Endothelial cell of umbilical vein (primary cell): ENCODE results near the gene GET4. TPM values are rescaled to one million over a fixed set of nuclear protein-coding genes. Genes with fewer than 3 reads are reported as not detected.

Source experiments
- BruUV-seq: library from RNA; stranded (reverse); fragments of 400-500 nt; replicated peaks from 2 replicates; lab custom pipeline; 2021; lab: Mats Ljungman, UMichigan
- CTCF ChIA-PET: fragments of 300-600, 350-600 bp; sonication (Branson Sonifier 250); formaldehyde crosslinking; loops from one replicate; lab custom pipeline; 2021; ENCODE audit warnings: antibody characterized with exemption, inconsistent platforms; lab: Charles Lee
- POLR2A ChIA-PET: fragments of 300-600, 350-600 bp; sonication (Branson Sonifier 250); formaldehyde crosslinking; loops from one replicate; lab custom pipeline; 2021; ENCODE audit warnings: antibody characterized with exemption, inconsistent platforms; lab: Charles Lee
- DNase-seq: peaks from one replicate; pipeline ENCODE4 v3.0.0-alpha.2; 2011; ENCODE audit warnings: low read depth, low spot score
- FAIRE-seq: peaks from 2 replicates; lab custom pipeline; 2011; peaks lifted over from hg19 to GRCh38; lab: Jason Lieb, UNC
- H2AFZ ChIP-seq: 2 replicates; pipeline ENCODE4 v1.6.0; 2012; ENCODE audit warnings: low read depth, low read length, control low read depth, inconsistent platforms
- H3K27ac ChIP-seq: 2 replicates; pipeline ENCODE4 v1.5.1; 2011; ENCODE audit warnings: low read depth, mild to moderate bottlenecking, control low read depth, low read length, moderate library complexity; ENCODE audit not compliant: insufficient read depth
- H3K27me3 ChIP-seq, 2 experiments: 2 replicates each; pipeline versions ENCODE4 v1.6.0 to v1.6.1; 2011; ENCODE audit warnings: low read length in 2 of 2, mixed read lengths in 1 of 2; ENCODE audit not compliant: control insufficient read depth in 2 of 2, insufficient read depth in 2 of 2
- H3K36me3 ChIP-seq, 2 experiments: 2 replicates in 1 of 2; 3 replicates in 1 of 2; pipeline ENCODE4 v1.5.1; 2011; ENCODE audit warnings: low read length in 2 of 2, mild to moderate bottlenecking in 1 of 2, moderate library complexity in 1 of 2; ENCODE audit not compliant: control insufficient read depth in 2 of 2, insufficient read depth in 2 of 2; ENCODE audit errors: extremely low read depth in 1 of 2
- H3K4me1 ChIP-seq: 3 replicates; pipeline ENCODE4 v1.5.1; 2011; ENCODE audit warnings: mild to moderate bottlenecking, low read length; ENCODE audit not compliant: control insufficient read depth, insufficient read depth; ENCODE audit errors: extremely low read depth
- H3K4me2 ChIP-seq: 2 replicates; pipeline ENCODE4 v1.6.1; 2011; ENCODE audit warnings: low read length, control low read depth, mixed read lengths; ENCODE audit not compliant: insufficient read depth
- H3K4me3 ChIP-seq, 3 experiments: fragments of 200-600 bp in 1 of 3; sonication (generic), shearing (Covaris generic) in 1 of 3; replicated peaks in 1 of 3; 2 replicates each; pipeline ENCODE4 v1.5.1; 2011 to 2016; ENCODE audit warnings: control low read depth in 3 of 3, low read length in 3 of 3, mild to moderate bottlenecking in 2 of 3, inconsistent platforms in 1 of 3, low read depth in 1 of 3, moderate library complexity in 1 of 3; ENCODE audit not compliant: insufficient read depth in 1 of 3
- H3K79me2 ChIP-seq: 2 replicates; pipeline ENCODE4 v1.6.0; 2012; ENCODE audit warnings: low read length, inconsistent platforms; ENCODE audit not compliant: control insufficient read depth, insufficient read depth
- H3K9ac ChIP-seq: replicated peaks from 2 replicates; pipeline ENCODE3; 2011; ENCODE audit warnings: low read length, control low read depth; ENCODE audit not compliant: insufficient read depth; ENCODE audit errors: extremely low read depth
- H3K9me1 ChIP-seq: replicated peaks from 3 replicates; pipeline ENCODE4 v1.6.0; 2011; ENCODE audit warnings: mild to moderate bottlenecking, low read length; ENCODE audit not compliant: control insufficient read depth, insufficient read depth; ENCODE audit errors: extremely low read depth
- H3K9me3 ChIP-seq: replicated peaks from 2 replicates; pipeline ENCODE4 v1.5.1; 2012; ENCODE audit warnings: low read length, inconsistent platforms; ENCODE audit not compliant: control insufficient read depth, insufficient read depth
- H4K20me1 ChIP-seq: replicated peaks from 2 replicates; pipeline ENCODE3; 2011; ENCODE audit warnings: mild to moderate bottlenecking, low read length; ENCODE audit not compliant: control insufficient read depth, insufficient read depth; ENCODE audit errors: extremely low read depth
- EZH2 ChIP-seq: IDR thresholded peaks from 2 replicates; pipeline ENCODE4 v1.6.1; 2012; ENCODE audit warnings: borderline replicate concordance, low read depth, mild to moderate bottlenecking, moderate library complexity, low read length, inconsistent platforms; ENCODE audit not compliant: severe bottlenecking
- FOS ChIP-seq: IDR thresholded peaks from 2 replicates; pipeline ENCODE4 v1.6.1; 2011; ENCODE audit warnings: mild to moderate bottlenecking, low read length, moderate library complexity, borderline replicate concordance; ENCODE audit not compliant: insufficient read depth
- GATA2 ChIP-seq: IDR thresholded peaks from 2 replicates; pipeline ENCODE4 v1.7.0; 2011; ENCODE audit warnings: low read depth, mild to moderate bottlenecking, moderate library complexity, mixed read lengths, low read length; ENCODE audit not compliant: insufficient read length, insufficient read depth
- JUN ChIP-seq: IDR thresholded peaks from 2 replicates; pipeline ENCODE4 v1.6.1; 2011; ENCODE audit warnings: borderline replicate concordance, low read depth; ENCODE audit not compliant: insufficient read length, insufficient read depth
- MYC ChIP-seq: IDR thresholded peaks from one replicate; pipeline ENCODE4 v1.6.1; 2011; ENCODE audit warnings: mild to moderate bottlenecking, low read depth, low read length
- POLR2A ChIP-seq: IDR thresholded peaks from 2 replicates; pipeline ENCODE4 v1.6.1; 2012; ENCODE audit warnings: low read depth, mild to moderate bottlenecking, control low read depth, low read length
- POLR2AphosphoS5 ChIP-seq: IDR thresholded peaks from 2 replicates; pipeline ENCODE4 v1.6.1; 2012; ENCODE audit warnings: low read depth, mild to moderate bottlenecking, control low read depth, low read length, moderate library complexity; ENCODE audit not compliant: insufficient read depth
- dilution Hi-C: fragments of 300-500 bp; cut with MboI; formaldehyde crosslinking; loops from one replicate; pipeline ENCODE4 v1.15.0; 2019; ENCODE audit warnings: low sequenced_read_pairs; ENCODE audit not compliant: extremely low pct_ligation_motif_present
- intact Hi-C: fragments of 100-400 bp; cut with micrococcal nuclease; formaldehyde crosslinking; loops from one replicate; pipeline ENCODE4 v1.10.0; 2022
- polyA plus RNA-seq, 4 experiments: library from polyadenylated mRNA; depleted of rRNA in 3 of 4; stranded (reverse) in 3 of 4; unstranded in 1 of 4; fragments of >200 nt; gene quantifications; 2 replicates each; pipeline versions ENCODE4 v1.2.1 to v1.2.3, GENCODE V29; 2011 to 2012; ENCODE audit warnings: missing spikeins in 1 of 4
- total RNA-seq: library from RNA; stranded (reverse); gene quantifications from 2 replicates; pipeline ENCODE4 v1.2.3, GENCODE V29; 2021
- TF ChIP-seq, protein P1 (sequence below), 2 donors: IDR thresholded peaks; 1 replicate in 1 of 2; 2 replicates in 1 of 2; pipeline ENCODE4 v1.5.1; 2011; ENCODE audit warnings: low read length in 2 of 2, mild to moderate bottlenecking in 2 of 2, moderate library complexity in 2 of 2, control low read depth in 1 of 2, inconsistent platforms in 1 of 2, low read depth in 1 of 2; ENCODE audit not compliant: insufficient read depth in 1 of 2; ENCODE audit errors: extremely low read depth in 1 of 2
- TF ChIP-seq, protein P2 (sequence below): IDR thresholded peaks from 2 replicates; pipeline ENCODE4 v1.6.1; 2011; ENCODE audit not compliant: insufficient read depth, insufficient read length

GET4 gene
- total and polyA plus RNA-seq, 2 donors (not counting 3 experiments of a cell fraction or from before 2014, with no cell fraction given), result 48.4 to 58.1 TPM

DNA sequence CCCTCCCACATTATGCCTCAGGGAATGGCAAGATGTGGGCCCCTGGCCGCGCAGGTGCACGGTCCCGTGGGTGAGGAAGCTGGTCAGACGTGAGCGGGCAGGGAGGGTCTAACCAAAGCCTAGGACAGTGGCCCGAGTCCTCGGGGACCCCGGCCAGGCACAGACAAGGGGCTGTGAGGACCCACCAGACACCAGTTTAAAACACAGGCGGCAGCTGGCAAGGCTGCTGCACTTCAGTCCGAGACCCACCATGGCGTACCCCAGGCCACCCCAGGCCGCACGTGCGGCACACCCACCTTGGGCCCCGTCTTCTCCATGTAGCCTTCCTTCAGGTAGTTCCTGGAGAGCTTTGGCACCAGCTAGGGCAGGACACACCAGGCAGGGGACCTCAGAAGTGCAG lies 23.5 kb downstream of the GET4 start:
- H4K20me1 ChIP-seq, result no peaks in the 10 kb centered on the region
- H3K79me2 ChIP-seq, result no peaks in the 10 kb centered on the region
- DNase-seq (no peak), FAIRE-seq (no peak)
- H3K27me3 ChIP-seq, result peaks cover 0 to 2% of the 10 kb centered on the region in 2 experiments
- H3K4me2 ChIP-seq, result no peak overlapping the region
- H3K36me3 ChIP-seq, result peaks cover 0 to 10% of the 10 kb centered on the region in 2 experiments
- intact Hi-C loops (no loop called here), dilution Hi-C loops (no loop called here)
- H3K4me3 ChIP-seq, result no peak overlapping the region
- no peak overlapping the region for H3K9ac ChIP-seq
- no peaks in the 10 kb centered on the region for H3K9me3 ChIP-seq
- no TSS peak for BruUV-seq
- H3K9me1 ChIP-seq, result no peaks in the 10 kb centered on the region
- no peak overlapping the region for H2AFZ ChIP-seq
- TF ChIP-seq JUN (no peak), POLR2AphosphoS5 (no peak), FOS (no peak), GATA2 (no peak), POLR2A (no peak), MYC (no peak), EZH2 (no peak)
- TF ChIP-seq, protein P1, sequence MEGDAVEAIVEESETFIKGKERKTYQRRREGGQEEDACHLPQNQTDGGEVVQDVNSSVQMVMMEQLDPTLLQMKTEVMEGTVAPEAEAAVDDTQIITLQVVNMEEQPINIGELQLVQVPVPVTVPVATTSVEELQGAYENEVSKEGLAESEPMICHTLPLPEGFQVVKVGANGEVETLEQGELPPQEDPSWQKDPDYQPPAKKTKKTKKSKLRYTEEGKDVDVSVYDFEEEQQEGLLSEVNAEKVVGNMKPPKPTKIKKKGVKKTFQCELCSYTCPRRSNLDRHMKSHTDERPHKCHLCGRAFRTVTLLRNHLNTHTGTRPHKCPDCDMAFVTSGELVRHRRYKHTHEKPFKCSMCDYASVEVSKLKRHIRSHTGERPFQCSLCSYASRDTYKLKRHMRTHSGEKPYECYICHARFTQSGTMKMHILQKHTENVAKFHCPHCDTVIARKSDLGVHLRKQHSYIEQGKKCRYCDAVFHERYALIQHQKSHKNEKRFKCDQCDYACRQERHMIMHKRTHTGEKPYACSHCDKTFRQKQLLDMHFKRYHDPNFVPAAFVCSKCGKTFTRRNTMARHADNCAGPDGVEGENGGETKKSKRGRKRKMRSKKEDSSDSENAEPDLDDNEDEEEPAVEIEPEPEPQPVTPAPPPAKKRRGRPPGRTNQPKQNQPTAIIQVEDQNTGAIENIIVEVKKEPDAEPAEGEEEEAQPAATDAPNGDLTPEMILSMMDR (IDR thresholded peaks at IDR 0.05; ENCODE audit: extremely low read depth in 1 of 2, insufficient read depth in 1 of 2, low read depth in 1 of 2, low read length in 2 of 2), result no peak
- TF ChIP-seq, protein P2, sequence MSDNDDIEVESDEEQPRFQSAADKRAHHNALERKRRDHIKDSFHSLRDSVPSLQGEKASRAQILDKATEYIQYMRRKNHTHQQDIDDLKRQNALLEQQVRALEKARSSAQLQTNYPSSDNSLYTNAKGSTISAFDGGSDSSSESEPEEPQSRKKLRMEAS, result no peak
- H3K4me1 ChIP-seq, result peaks cover 6% of the 10 kb centered on the region
- ChIA-PET POLR2A (no interaction called here), CTCF (no interaction called here)
- H3K27ac ChIP-seq, result no peak overlapping the region
